Measurements from ENCODE around the gene APAF1.
"Not testable (repeated sequence)": the region's sequence is repeated elsewhere in the genome, so short reads cannot be mapped to it uniquely, and the experiment has no call there.

The APAF1 gene, protein sequence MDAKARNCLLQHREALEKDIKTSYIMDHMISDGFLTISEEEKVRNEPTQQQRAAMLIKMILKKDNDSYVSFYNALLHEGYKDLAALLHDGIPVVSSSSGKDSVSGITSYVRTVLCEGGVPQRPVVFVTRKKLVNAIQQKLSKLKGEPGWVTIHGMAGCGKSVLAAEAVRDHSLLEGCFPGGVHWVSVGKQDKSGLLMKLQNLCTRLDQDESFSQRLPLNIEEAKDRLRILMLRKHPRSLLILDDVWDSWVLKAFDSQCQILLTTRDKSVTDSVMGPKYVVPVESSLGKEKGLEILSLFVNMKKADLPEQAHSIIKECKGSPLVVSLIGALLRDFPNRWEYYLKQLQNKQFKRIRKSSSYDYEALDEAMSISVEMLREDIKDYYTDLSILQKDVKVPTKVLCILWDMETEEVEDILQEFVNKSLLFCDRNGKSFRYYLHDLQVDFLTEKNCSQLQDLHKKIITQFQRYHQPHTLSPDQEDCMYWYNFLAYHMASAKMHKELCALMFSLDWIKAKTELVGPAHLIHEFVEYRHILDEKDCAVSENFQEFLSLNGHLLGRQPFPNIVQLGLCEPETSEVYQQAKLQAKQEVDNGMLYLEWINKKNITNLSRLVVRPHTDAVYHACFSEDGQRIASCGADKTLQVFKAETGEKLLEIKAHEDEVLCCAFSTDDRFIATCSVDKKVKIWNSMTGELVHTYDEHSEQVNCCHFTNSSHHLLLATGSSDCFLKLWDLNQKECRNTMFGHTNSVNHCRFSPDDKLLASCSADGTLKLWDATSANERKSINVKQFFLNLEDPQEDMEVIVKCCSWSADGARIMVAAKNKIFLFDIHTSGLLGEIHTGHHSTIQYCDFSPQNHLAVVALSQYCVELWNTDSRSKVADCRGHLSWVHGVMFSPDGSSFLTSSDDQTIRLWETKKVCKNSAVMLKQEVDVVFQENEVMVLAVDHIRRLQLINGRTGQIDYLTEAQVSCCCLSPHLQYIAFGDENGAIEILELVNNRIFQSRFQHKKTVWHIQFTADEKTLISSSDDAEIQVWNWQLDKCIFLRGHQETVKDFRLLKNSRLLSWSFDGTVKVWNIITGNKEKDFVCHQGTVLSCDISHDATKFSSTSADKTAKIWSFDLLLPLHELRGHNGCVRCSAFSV (N-terminal part only)

GRCh38 chr12:98644712-98645571 lies at the start of gene APAF1, which contains the start of gene IKBIP:
TSS of gene APAF1 (plus strand) at chr12:98645290. CDS start at chr12:98648360, 3,070 bp downstream.
TSS of gene IKBIP (minus strand) at chr12:98644788. CDS start at chr12:98644701, 87 bp downstream.
- peak; percentile 96 for DNase-seq (ENCODE audit: low read depth)

- not testable (repeated sequence) for DNase-seq (ENCODE audit: low read depth)
Observed at GRCh38 chr12:98597313-98597712, 47.8 kb upstream of the APAF1 start.

GRCh38 chr12:98601924-98602323 lies 43.2 kb upstream of the APAF1 start:
- DNase-seq (ENCODE audit: low read depth) = no peak

DNA sequence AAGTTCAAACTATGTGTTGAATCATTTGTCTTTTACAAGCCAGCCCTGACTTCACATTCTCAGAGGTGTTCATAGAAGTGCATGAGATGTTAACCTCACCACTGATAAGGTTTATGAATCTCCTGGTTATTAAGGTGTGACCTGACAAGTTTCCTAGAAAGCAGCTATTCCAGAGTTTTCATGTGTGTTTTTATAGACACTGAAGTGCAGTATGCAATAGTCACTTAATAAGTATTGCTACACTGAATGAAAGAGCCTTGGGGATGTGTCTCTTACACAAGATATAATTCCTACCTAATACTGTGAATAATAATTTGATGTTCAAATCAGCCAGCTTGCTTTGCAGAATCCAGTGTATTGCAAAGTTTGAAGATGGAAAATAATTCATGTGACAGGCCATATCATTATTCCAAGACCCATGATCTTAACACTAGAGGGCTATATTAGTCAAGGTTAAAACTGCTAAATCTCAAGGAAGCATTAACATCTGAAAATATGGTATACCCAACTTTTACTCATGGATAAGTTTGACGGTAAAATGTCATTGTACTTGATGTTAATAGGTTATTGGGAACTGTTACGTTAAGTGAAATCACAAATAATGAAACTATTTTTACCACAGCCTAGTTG lies 38.6 kb upstream of the APAF1 start:
- DNase-seq (ENCODE audit: low read depth) = no peak

DNA sequence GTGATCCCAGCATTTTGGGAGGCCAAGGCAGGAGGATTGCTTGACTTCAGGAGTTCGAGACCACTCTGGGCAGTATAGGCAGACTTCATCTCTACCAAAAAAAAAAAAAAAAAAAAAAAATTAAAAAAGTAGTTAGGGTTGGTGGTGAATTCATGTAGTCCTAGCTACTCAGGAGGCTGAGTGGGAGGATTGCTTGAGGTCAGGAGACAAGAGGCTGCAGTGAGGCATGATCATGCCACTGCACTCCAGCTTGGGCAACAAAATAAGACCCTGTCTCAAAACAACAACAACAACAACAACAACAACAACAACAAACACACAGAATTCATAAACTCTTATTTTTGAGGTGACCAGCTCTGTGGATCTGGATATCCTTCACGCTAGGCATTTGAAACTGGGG lies 34.5 kb upstream of the APAF1 start:
- no peak for DNase-seq (ENCODE audit: low read depth)

DNA sequence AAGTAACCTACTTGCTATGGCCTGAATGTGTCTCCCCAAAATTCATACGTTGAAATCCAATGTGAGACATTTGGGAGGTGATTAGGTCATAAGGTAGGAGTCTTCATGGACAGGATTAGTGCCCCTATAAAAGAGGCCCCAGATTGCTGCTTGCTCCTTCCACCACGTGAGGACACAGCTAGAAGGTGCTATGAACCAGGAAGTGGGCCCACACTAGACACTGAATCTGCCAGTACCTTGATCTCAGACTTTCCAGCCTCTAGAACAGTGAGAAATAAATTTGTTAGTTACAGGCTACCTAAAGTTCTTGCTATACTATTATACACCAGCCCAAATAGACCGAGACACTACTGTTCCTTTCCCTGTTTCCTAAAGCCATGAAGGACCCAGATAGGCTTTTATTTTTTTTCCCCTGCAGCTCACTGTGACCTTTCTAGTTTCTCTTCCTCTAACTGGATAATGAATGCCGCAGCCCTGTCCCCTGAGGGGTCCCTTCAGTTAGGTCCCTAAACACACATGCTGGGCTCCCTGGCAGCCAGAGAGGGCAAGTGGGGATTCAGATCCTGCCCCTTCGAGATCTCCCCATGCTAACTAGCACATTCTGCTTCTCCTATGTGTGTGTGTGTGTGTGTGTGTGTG lies 32.3 kb upstream of the APAF1 start:
- DNase-seq (ENCODE audit: low read depth) = no peak

DNA sequence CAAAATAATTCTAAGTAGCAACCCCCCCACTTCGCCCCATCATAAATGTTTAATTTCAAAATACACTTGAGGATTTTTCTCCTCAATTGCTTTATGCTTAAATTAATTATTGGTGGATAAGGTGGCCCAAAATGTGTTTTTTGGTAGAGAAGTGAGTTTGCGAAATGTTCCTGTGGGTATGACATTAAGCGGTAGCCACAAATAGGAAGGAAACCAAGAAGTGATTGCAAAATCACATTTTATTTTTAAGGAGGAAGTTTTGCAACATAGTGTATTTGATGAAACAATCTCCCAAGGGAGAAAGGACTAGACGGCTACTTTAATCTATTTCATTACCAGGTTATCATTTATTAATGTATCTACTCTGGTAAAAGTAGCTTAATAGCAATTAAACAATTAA lies 26.1 kb upstream of the APAF1 start:
- no peak for DNase-seq (ENCODE audit: low read depth)

DNA sequence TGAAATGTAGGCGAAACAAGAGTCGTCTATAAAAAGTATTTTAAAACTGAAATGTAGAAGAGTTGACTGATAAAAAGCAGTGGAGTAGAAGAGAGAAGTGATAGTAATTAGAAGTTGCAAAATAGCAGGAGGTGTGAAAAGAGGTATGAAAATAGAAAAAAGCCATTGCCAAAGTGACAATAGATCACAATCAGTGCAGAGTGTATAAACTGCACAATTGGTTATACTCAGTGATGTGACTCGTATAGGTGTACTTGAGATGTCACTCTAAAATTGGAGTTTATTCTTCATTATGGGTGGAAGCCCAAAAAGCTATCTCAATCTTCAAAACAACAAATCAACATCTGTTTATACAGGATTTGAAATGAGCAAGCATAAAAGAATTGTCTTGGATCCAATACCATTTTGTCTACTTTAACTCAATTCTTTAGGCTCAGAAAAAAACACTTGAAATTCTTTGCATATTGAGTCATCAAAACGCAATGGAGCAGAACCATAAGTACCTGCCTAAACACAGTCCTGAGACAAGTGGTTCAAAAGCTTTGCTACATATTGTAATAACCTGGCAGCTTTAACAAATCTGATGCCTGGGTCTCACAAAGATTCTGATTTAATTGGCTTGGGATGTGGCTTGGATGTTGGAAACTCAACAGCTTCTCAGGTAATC lies 9.3 kb upstream of the APAF1 start:
- no peak for DNase-seq (ENCODE audit: low read depth)

GRCh38 chr12:98637068-98637467 lies 8.0 kb upstream of the APAF1 start:
- DNase-seq (ENCODE audit: low read depth) = no peak

DNA sequence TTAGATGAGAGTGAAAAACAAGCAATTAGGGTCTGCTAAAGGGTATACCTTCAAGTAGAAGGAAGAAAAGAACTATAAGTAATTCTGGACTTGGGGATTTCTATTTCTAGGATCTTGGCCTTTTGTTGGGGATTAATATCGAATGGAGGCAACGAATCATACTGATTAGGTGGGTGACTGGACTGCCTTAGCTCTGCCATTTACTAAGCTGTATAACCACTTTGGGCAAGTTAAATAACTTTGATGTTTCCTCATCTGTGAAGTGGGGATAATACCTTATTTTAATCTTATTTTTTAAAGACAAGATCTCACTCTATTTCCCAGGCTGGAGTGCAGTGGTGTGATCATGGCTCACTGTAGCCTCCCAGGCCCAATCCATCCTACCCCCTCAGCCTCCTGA lies 7.1 kb upstream of the APAF1 start:
- DNase-seq (ENCODE audit: low read depth) = no peak

DNA sequence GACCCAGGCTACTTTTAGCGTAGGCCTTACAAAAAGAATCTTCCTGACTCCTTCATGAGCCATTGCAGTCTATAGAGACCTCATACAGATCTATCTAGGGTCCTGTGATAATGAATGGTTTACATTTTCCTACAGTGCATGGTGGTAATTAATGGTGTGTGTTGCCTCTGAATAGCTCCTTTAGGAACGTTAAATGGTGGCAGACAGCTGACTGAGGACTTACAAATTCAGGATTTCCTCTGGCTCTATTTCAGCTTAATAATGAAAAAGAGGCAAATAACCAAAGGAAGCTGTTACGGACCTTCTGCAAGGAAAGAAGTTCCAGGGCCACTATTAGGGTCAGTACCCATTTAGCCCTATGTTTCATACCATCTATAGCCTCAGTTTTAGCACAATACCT lies 5.6 kb upstream of the APAF1 start:
- no peak for DNase-seq (ENCODE audit: low read depth)

- DNase-seq (ENCODE audit: low read depth) = not testable (repeated sequence)
Observed at GRCh38 chr12:98642801-98643200, 2.3 kb upstream of the APAF1 start.

DNA sequence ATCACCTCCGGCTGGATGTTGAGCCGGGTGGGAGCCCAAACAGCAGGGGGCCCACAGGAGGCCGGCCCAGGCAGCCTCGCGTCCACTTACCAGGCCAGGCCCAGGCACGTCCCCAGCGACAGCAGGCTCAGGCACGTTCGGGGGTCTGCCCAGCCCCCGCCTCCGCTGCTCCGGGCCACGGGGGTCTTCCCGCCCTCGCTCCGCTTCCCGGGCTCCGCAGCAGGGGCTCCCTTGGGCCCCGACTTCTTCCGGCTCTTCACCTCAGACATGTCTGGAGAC lies 718 bp upstream of the APAF1 start:
- DNase-seq (ENCODE audit: low read depth) = no peak

DNA sequence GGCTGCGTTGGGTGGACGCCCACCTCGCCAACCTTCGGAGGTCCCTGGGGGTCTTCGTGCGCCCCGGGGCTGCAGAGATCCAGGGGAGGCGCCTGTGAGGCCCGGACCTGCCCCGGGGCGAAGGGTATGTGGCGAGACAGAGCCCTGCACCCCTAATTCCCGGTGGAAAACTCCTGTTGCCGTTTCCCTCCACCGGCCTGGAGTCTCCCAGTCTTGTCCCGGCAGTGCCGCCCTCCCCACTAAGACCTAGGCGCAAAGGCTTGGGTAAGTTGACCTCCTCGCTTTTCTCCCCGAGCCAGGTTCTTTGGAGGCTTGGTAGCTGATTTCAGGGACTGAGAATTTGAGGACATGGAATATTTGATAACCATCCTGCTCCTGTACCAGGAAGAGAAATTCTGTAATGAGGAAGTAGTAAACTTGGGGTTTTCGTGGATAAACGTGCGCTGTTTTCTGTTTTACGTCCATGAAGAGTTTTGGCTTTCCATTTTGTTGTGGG lies 530 bp downstream of the APAF1 start:
- peak; percentile 2 for DNase-seq (ENCODE audit: low read depth)

DNA sequence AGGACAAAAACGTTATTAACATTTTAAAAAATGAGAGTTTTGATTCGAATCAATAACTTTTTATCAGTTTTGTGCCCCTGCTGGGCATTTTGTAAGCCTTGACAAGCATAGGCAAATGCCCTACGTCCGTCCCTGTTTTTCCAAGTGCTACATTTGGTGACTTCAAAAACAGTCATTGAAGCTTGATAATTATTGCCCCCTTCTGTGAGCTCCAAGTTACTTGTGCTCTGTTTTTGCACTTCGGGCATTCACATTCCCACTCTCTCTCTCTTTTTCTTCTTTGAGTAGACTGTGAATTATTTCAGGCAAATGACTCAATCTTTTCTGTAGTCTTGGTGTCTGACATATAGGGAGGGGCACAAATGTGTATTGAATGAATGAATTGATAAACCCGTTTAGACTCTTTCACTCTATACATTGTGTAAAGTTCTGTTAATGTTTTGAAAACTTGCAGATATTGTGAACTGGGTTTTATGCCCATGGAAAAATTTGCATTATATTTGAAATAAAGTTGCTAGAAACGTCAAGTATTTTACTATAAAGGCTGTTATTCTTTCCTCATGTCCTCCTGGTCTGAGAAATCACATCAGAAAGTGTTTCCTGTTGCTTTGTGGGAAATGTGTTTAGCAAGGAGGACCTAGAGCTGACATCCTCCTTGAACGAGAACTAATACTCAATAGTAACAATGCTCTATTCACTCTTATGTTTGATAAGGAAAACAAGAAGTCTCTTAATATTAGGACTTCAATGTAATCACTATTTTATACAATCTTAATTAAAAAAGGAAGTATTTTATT lies 1.4 kb downstream of the APAF1 start:
- no peak for DNase-seq (ENCODE audit: low read depth)

DNA sequence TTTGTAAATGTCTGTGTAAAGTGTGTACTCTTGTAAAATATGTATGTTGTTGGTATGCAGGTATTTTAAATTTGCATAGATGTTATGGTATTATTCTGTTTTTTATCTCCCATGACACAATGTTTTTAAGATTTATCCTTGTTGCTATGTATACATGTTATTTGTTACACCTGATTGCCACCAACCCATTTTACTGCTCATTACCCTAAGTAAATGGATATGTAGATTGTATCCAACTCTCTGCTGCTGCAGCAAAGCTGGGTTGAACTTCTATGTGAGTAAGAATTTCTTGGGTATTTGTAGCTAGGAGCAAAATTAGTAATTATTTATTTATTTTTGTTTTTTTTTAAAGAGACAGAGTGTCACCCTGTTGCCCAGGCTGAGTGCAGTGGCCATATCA lies 6.2 kb downstream of the APAF1 start:
- no peak for DNase-seq (ENCODE audit: low read depth)

DNA sequence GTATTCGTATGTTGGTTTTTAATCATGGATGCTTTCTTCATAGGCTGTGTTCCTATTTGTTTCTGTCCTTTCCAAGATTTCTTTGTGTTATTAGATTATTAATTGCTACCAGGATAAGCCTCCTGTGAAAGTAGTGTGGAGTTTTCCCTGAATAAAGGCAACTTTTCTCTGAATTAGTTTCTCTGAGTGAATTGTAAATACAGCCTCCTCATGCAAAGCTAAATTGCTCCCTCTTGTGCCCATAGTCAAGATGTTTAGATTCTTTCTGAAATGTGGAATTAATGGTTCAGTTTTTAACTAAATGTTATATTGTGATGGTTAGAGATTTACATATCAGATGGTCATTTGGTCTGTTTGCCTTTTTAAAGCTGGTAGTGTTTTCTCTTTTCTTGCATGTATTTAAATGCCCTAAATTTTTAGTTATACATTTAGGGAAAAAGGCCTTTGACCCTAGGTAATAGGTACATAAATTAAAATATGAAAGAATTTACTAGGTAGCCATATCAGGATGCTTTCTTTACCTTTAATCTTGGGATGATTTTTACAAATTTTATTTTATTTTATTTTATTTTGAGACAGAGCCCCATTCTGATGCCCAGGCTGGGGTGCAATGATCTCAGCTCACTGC lies 8.9 kb downstream of the APAF1 start:
- no peak for DNase-seq (ENCODE audit: low read depth)

DNA sequence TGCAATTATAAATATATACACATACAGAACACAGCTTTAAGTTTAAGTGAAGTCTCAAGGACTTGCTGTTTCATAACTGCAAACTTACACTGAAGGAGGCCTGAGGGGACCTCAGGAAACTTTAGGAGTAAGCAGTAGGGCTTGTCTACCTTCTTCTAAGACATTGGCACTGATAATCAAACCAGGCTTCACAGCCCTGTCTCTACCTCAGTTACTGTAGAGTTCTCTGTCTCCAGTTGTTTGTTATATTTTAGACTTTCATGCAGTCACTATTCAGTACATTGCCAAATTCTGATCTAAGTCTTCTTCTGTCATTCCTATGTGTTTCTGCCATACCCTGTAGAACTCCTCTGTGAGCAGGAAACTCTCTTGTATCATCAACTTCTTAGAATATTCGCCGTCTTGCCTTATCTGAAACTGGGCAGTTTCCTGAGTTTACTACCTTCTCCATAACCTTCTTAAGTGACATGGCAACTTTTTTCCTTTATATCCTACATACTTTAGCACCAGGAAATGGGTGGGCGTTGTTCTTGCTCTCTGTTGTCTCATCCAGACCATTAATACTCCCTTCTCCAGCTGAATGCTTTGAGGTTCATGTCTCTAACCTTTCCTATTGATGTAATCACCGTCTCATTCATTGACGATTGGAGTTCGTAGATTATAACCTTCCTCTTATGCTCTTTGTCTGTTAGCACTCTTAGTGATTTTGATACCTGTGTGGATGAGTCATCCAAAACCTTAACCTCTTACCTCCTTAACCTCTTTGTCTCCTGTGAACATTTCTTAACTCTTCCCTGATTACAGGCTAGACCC lies 11.4 kb downstream of the APAF1 start:
- no peak for DNase-seq (ENCODE audit: low read depth)

Data from activated T-cell treated with anti-CD3 and anti-CD28 coated beads for 1 hour (primary cell).